ENCODE results near the gene PLXNA2.

- TF ChIP-seq PAX5 (IDR thresholded peaks at IDR 0.05; ENCODE audit: insufficient read depth, low read length, severe bottlenecking) (no peak), POLR2AphosphoS5 (IDR thresholded peaks at IDR 0.05; ENCODE audit: low read depth, low read length) (no peak), POLR2A (IDR thresholded peaks at IDR 0.05; ENCODE audit: low read depth, low read length) (no peak), SPI1 (IDR thresholded peaks at IDR 0.05; ENCODE audit: low read depth, low read length) (no peak), TAF1 (IDR thresholded peaks at IDR 0.05; ENCODE audit: low read depth, low read length) (no peak), POU2F2 (IDR thresholded peaks at IDR 0.05; ENCODE audit: low read depth, low read length) (no peak)
These were observed 14.1 kb upstream of the PLXNA2 start for GRCh38 chr1:208258277-208258676.

All from GM12891 (cell line).